ENCODE measurements around the gene SLC6A20. TPM values are rescaled to one million over a fixed set of nuclear protein-coding genes. Genes with fewer than 3 reads are reported as not detected.

The SLC6A20 gene
- total and polyA plus RNA-seq, 2 of the 13 experiments (the other 11 are each of a cell fraction or from before 2014, with no cell fraction given) = not detected

DNA sequence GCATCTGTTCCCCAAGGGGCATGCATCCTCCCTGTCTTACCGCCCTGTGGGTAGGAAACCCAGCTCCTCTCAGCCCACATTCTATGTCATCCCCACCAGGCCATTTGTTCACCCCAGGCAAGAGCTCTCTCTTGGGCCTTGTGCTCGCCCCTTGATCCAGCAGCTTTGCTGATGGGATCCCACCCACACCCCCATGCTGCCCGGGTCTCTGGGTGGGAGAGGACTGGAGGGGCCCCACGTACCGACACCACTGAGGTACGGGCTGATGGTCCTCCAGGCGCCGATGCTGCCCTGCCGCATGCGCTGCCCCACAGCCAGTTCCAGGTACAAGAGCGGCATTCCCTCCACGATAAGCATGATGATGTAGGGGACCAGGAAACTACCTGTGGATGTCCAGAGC is 14.5 kb downstream of the SLC6A20 start:
- no TSS peak for BruUV-seq (replicated peaks)
- Histone ChIP-seq H3K27me3 (ENCODE audit: control insufficient read depth in 1 of 2, insufficient read depth in 2 of 2, low read length in 2 of 2) (peaks cover 0 to 37% of the 10 kb centered on the region in 2 experiments; a peak in 3 of 5 replicates), H2AFZ (ENCODE audit: low read length) (no peak overlapping the region), H3K36me3 (replicated peaks in 1 of 2; ENCODE audit: control insufficient read depth in 1 of 2, insufficient read depth in 2 of 2, low read length in 2 of 2) (no peaks in the 10 kb centered on the region), H3K27ac (ENCODE audit: extremely low read length, insufficient read depth, low read length) (no peak overlapping the region), H3K4me2 (ENCODE audit: low read depth, low read length) (no peak overlapping the region), H3K79me2 (ENCODE audit: insufficient read depth, low read length) (no peaks in the 10 kb centered on the region), H4K20me1 (ENCODE audit: insufficient read depth, low read length) (no peaks in the 10 kb centered on the region), H3K9ac (ENCODE audit: insufficient read depth, low read depth, low read length) (no peak overlapping the region), H3K4me3 (replicated peaks in 1 of 3; ENCODE audit: insufficient read depth in 1 of 3, low read depth in 2 of 3, low read length in 3 of 3) (no peak overlapping the region), H3K9me3 (ENCODE audit: low read length) (no peaks in the 10 kb centered on the region), H3K4me1 (ENCODE audit: insufficient read depth, low read length) (no peaks in the 10 kb centered on the region)
- DNase-seq (ENCODE audit: low spot score) = no peak
- in situ Hi-C loops (cut with HindIII; ENCODE audit: extremely low pct_ligation_motif_present, low pct_unique_long_range_greater_than_20kb) (no loop called here), intact Hi-C loops (cut with micrococcal nuclease; ENCODE audit: unreplicated experiment) (no loop called here)
- ATAC-seq = no peak
- 27% methylated on average over 8 of the region's 12 CpGs for WGBS (ENCODE audit: low lambda C conversion rate)
- ChIA-PET CTCF (ENCODE audit: low intra/inter-chr PET ratio, low total read pairs) (no interaction called here), POLR2A (no interaction called here)
- TF ChIP-seq MAFG (CRISPR knock-in tag; IDR thresholded peaks at IDR 0.05) (no peak), ZNF354B (CRISPR knock-in tag; IDR thresholded peaks at IDR 0.05) (no peak)
- FAIRE-seq = no peak

DNA sequence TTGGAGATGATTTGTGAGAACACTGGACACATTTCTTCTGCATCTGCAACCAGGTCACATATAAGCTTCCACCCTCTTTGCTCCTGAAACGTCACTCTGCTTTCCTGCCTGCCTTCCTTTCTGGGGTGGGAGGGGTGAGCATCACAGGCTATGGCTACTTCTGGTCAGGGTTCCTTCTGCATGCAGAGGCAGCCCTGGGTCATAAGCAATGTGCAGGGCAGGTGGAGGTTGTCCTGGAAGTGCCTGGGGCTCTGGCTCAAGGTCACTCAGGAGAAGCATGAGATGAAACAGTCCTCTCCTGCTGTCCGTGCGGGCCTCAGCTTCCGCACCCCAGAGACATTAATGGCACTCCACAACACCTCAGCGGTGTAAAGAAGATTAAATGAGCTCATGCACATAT is 15.1 kb downstream of the SLC6A20 start:
- POLR2A ChIA-PET = no interaction called here
- in situ Hi-C loops (cut with HindIII; ENCODE audit: extremely low pct_ligation_motif_present, low pct_unique_long_range_greater_than_20kb) (no loop called here), intact Hi-C loops (cut with micrococcal nuclease; ENCODE audit: unreplicated experiment) (no loop called here)
- no TSS peak for BruUV-seq (replicated peaks)
- Histone ChIP-seq H4K20me1 (ENCODE audit: insufficient read depth, low read length) (no peaks in the 10 kb centered on the region), H3K4me3 (replicated peaks in 1 of 3; ENCODE audit: insufficient read depth in 1 of 3, low read depth in 2 of 3, low read length in 3 of 3) (no peak overlapping the region), H3K36me3 (replicated peaks in 1 of 2; ENCODE audit: control insufficient read depth in 1 of 2, insufficient read depth in 2 of 2, low read length in 2 of 2) (no peaks in the 10 kb centered on the region), H2AFZ (ENCODE audit: low read length) (no peak overlapping the region), H3K4me2 (ENCODE audit: low read depth, low read length) (no peak overlapping the region), H3K9me3 (ENCODE audit: low read length) (no peaks in the 10 kb centered on the region), H3K9ac (ENCODE audit: insufficient read depth, low read depth, low read length) (no peak overlapping the region), H3K4me1 (ENCODE audit: insufficient read depth, low read length) (no peaks in the 10 kb centered on the region), H3K27me3 (ENCODE audit: control insufficient read depth in 1 of 2, insufficient read depth in 2 of 2, low read length in 2 of 2) (peaks cover 0 to 43% of the 10 kb centered on the region in 2 experiments; a peak in 3 of 5 replicates), H3K27ac (ENCODE audit: extremely low read length, insufficient read depth, low read length) (no peak overlapping the region), H3K79me2 (ENCODE audit: insufficient read depth, low read length) (no peaks in the 10 kb centered on the region)
- FAIRE-seq (no peak), DNase-seq (ENCODE audit: low spot score) (no peak), ATAC-seq (no peak)
- WGBS (ENCODE audit: low lambda C conversion rate) = 5% methylated on average over 2 of the region's 5 CpGs
- CTCF ChIA-PET (ENCODE audit: low intra/inter-chr PET ratio, low total read pairs) = no interaction called here
- TF ChIP-seq, protein P1, sequence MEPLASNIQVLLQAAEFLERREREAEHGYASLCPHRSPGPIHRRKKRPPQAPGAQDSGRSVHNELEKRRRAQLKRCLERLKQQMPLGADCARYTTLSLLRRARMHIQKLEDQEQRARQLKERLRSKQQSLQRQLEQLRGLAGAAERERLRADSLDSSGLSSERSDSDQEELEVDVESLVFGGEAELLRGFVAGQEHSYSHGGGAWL (CRISPR knock-in tag; IDR thresholded peaks at IDR 0.05) = no peak
